ENCODE results near the gene PTPRE. TPM values are rescaled to one million over a fixed set of nuclear protein-coding genes. Genes with fewer than 3 reads are reported as not detected.

The PTPRE gene
- polyA plus RNA-seq, 1 donor (not counting 4 experiments of a cell fraction or from before 2014, with no cell fraction given), result 15.1 TPM

DNA sequence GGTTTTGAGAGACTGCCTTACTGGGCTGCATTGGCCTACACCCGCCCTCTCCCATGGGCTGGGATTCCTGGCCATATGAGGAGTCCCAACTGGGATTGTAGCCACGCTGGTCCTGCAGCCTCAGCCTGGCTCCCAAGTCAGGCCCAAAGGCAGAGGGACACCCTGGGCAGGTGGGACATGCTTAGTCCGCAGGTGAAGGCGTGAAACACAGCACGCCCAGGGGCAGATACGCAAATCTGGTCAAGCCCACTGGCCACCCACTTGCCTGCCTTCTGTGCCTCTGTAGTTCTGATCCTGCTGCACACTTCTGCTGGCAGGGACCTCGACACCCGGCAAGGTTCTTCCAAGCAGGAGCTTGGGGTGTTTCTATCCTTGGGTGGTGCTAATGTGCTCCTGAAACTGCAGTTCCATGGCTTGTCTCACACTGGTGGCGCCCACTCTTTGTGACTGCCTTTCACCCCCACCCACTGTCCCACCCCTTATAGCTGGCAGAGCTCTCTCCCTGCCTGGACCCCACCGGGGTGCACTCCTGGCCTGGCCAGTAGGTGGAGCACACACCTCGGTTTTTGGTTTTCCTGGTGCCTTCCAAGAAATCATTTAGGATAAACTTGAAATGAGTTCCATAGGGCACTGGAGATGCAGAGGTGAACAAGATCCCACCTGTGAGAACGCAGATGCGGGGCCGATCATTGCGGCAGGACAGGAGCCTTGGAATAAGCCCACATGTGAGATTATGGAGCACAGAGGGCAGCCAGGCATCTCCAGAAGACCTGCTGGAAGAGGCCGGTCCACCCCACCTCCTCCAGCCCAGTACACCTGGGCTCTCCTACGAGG lies 171.4 kb downstream of the PTPRE start:
- no peak overlapping the region for H3K4me2 ChIP-seq (ENCODE audit: control insufficient read depth, extremely low read depth, insufficient read depth, low read depth, low read length)
- no peaks in the 10 kb centered on the region for H3K27me3 ChIP-seq (ENCODE audit: control insufficient read depth, extremely low read depth, insufficient read depth, low read length)
- H3K9ac ChIP-seq (ENCODE audit: control insufficient read depth, extremely low read depth, insufficient read depth, low read length), result no peak overlapping the region
- DNase-seq (ENCODE audit: low read depth, low spot score) (no peak), FAIRE-seq (no peak)
- H3K4me3 ChIP-seq (ENCODE audit: control insufficient read depth in 2 of 3, extremely low read depth in 1 of 3, insufficient read depth in 2 of 3, low read depth in 1 of 3, low read length in 3 of 3), result no peak overlapping the region
- H3K36me3 ChIP-seq (ENCODE audit: control insufficient read depth in 2 of 2, extremely low read depth in 1 of 2, insufficient read depth in 2 of 2, low read length in 2 of 2), result peaks cover 34 to 40% of the 10 kb centered on the region in 2 experiments
- no peaks in the 10 kb centered on the region for H3K9me1 ChIP-seq (ENCODE audit: control insufficient read depth, extremely low read depth, insufficient read depth, low read length)
- no peaks in the 10 kb centered on the region for H3K4me1 ChIP-seq (ENCODE audit: control insufficient read depth, extremely low read depth, insufficient read depth, low read length)
- H3K9me3 ChIP-seq (ENCODE audit: control insufficient read depth, low read depth, low read length), result no peaks in the 10 kb centered on the region
- TF ChIP-seq EZH2 (IDR thresholded peaks at IDR 0.05; ENCODE audit: low read length), result no peak
- TF ChIP-seq, protein P1, sequence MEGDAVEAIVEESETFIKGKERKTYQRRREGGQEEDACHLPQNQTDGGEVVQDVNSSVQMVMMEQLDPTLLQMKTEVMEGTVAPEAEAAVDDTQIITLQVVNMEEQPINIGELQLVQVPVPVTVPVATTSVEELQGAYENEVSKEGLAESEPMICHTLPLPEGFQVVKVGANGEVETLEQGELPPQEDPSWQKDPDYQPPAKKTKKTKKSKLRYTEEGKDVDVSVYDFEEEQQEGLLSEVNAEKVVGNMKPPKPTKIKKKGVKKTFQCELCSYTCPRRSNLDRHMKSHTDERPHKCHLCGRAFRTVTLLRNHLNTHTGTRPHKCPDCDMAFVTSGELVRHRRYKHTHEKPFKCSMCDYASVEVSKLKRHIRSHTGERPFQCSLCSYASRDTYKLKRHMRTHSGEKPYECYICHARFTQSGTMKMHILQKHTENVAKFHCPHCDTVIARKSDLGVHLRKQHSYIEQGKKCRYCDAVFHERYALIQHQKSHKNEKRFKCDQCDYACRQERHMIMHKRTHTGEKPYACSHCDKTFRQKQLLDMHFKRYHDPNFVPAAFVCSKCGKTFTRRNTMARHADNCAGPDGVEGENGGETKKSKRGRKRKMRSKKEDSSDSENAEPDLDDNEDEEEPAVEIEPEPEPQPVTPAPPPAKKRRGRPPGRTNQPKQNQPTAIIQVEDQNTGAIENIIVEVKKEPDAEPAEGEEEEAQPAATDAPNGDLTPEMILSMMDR (optimal IDR thresholded peaks at IDR 0.05 in 1 of 3, IDR thresholded peaks at IDR 0.05 in 1 of 3, conservative IDR thresholded peaks at IDR 0.05 in 1 of 3; ENCODE audit: extremely low read depth in 1 of 3, insufficient read depth in 2 of 3, low read length in 3 of 3), result peak; percentile 54 to 73 (median 72)
- H3K79me2 ChIP-seq (ENCODE audit: control insufficient read depth, insufficient read depth, low read length), result no peaks in the 10 kb centered on the region
- dilution Hi-C loops (cut with MboI; ENCODE audit: extremely low pct_ligation_motif_present, low sequenced_read_pairs), result no loop called here
- peaks cover 5% of the 10 kb centered on the region for H4K20me1 ChIP-seq (ENCODE audit: control insufficient read depth, extremely low read depth, insufficient read depth, low read length)
- H2AFZ ChIP-seq (ENCODE audit: control insufficient read depth, low read length), result no peak overlapping the region
- H3K27ac ChIP-seq (ENCODE audit: control insufficient read depth, insufficient read depth, low read length), result no peak overlapping the region

DNA sequence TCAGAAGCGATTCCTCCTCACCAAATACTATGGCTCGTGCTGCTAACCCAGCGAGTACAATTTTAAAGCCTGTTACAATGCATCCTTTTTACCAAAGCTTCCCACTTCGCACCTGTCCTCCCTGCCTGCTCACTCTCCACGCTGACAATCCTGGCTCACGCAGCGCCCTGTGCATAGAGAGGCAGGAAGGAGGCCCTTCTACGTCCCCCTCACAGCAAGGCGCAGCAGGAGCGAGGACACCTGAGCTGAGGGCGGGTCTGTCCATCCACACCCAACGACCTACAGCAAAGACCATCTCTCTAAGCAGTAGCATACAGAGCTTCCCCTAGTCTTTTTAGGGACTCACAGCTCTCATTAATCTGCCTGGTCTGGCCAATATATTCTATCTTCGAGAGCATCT lies 173.3 kb downstream of the PTPRE start:
- no peak for FAIRE-seq
- no peaks in the 10 kb centered on the region for H3K4me1 ChIP-seq (ENCODE audit: control insufficient read depth, extremely low read depth, insufficient read depth, low read length)
- no peak for DNase-seq (ENCODE audit: low read depth, low spot score)
- H3K9me3 ChIP-seq (ENCODE audit: control insufficient read depth, low read depth, low read length), result no peaks in the 10 kb centered on the region
- peaks cover 5% of the 10 kb centered on the region for H4K20me1 ChIP-seq (ENCODE audit: control insufficient read depth, extremely low read depth, insufficient read depth, low read length)
- H3K27me3 ChIP-seq (ENCODE audit: control insufficient read depth, extremely low read depth, insufficient read depth, low read length), result no peaks in the 10 kb centered on the region
- no peak overlapping the region for H3K27ac ChIP-seq (ENCODE audit: control insufficient read depth, insufficient read depth, low read length)
- H2AFZ ChIP-seq (ENCODE audit: control insufficient read depth, low read length), result no peak overlapping the region
- H3K4me3 ChIP-seq (ENCODE audit: control insufficient read depth in 2 of 3, extremely low read depth in 1 of 3, insufficient read depth in 2 of 3, low read depth in 1 of 3, low read length in 3 of 3), result no peak overlapping the region
- H3K36me3 ChIP-seq (ENCODE audit: control insufficient read depth in 2 of 2, extremely low read depth in 1 of 2, insufficient read depth in 2 of 2, low read length in 2 of 2), result peaks cover 31 to 44% of the 10 kb centered on the region in 2 experiments
- H3K9me1 ChIP-seq (ENCODE audit: control insufficient read depth, extremely low read depth, insufficient read depth, low read length), result no peaks in the 10 kb centered on the region
- no peak overlapping the region for H3K4me2 ChIP-seq (ENCODE audit: control insufficient read depth, extremely low read depth, insufficient read depth, low read depth, low read length)
- H3K79me2 ChIP-seq (ENCODE audit: control insufficient read depth, insufficient read depth, low read length), result no peaks in the 10 kb centered on the region
- dilution Hi-C loops (cut with MboI; ENCODE audit: extremely low pct_ligation_motif_present, low sequenced_read_pairs), result no loop called here
- no peak for TF ChIP-seq EZH2 (IDR thresholded peaks at IDR 0.05; ENCODE audit: low read length)
- TF ChIP-seq, protein P1 (optimal IDR thresholded peaks at IDR 0.05 in 1 of 3, IDR thresholded peaks at IDR 0.05 in 1 of 3, conservative IDR thresholded peaks at IDR 0.05 in 1 of 3; ENCODE audit: extremely low read depth in 1 of 3, insufficient read depth in 2 of 3, low read length in 3 of 3), result no peak
- no peak overlapping the region for H3K9ac ChIP-seq (ENCODE audit: control insufficient read depth, extremely low read depth, insufficient read depth, low read length)

Measured in keratinocyte (primary cell).